ENCODE results near the gene TACR1. TPM values are rescaled to one million over a fixed set of nuclear protein-coding genes. Genes with fewer than 3 reads are reported as not detected.

TACR1 gene
- total and polyA plus RNA-seq, 2 donors from 2014 or later: 0.49 to 5.1 TPM

- Histone ChIP-seq H3K4me1 (ENCODE audit: control insufficient read depth in 2 of 3, insufficient read depth in 2 of 3, low read depth in 1 of 3, low read length in 3 of 3) (peaks cover 0 to 7% (median 0%) of the 10 kb centered on the region in 3 donors), H3K9me3 (ENCODE audit: control insufficient read depth in 2 of 3, insufficient read depth in 1 of 3, low read length in 3 of 3) (no peaks in the 10 kb centered on the region), H3K36me3 (ENCODE audit: control insufficient read depth in 2 of 3, insufficient read depth in 3 of 3, low read length in 3 of 3) (no peaks in the 10 kb centered on the region), H3K9ac (ENCODE audit: low read length in 3 of 3) (no peak overlapping the region), H3K27ac (ENCODE audit: low read depth in 2 of 2, low read length in 2 of 2) (no peak overlapping the region), H3K4me3 (ENCODE audit: low read length in 3 of 3) (no peak overlapping the region), H3K27me3 (ENCODE audit: control insufficient read depth, insufficient read depth, low read length) (no peaks in the 10 kb centered on the region)
- FAIRE-seq (no peak), DNase-seq (no peak)
- TF ChIP-seq CTCF (IDR thresholded peaks at IDR 0.05; ENCODE audit: borderline replicate concordance, extremely low read depth, insufficient read depth): no peak
- intact Hi-C loops (cut with DNase I): no loop called here
These were observed 60.1 kb downstream of the TACR1 start for GRCh38 chr2:75139171-75139570.

DNA sequence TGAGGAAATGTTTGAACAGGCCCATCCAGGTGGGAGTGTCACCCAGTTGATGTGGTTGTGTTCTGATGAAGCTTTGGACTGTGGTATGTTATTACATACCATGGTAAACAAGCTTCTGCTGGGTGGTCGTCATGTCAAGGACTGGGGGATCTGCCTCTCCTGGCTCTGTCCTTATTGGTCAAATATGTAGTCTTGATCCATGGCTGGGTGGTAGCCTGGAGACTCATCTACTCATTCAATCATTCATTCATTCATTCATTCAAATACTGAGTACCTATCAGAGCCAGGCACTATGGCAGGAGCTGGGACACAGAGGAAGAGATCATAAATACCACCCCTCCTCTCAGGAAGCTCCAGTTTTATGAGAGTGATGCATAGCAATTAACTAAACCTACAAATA lies 60.8 kb downstream of the TACR1 start:
- H3K9ac ChIP-seq (ENCODE audit: low read length in 3 of 3): no peak overlapping the region
- peaks cover 0 to 7% (median 3%) of the 10 kb centered on the region in 3 donors for H3K4me1 ChIP-seq (ENCODE audit: control insufficient read depth in 2 of 3, insufficient read depth in 2 of 3, low read depth in 1 of 3, low read length in 3 of 3)
- intact Hi-C loops (cut with DNase I): no loop called here
- no peaks in the 10 kb centered on the region for H3K9me3 ChIP-seq (ENCODE audit: control insufficient read depth in 2 of 3, insufficient read depth in 1 of 3, low read length in 3 of 3)
- DNase-seq (no peak), FAIRE-seq (no peak)
- H3K27ac ChIP-seq (ENCODE audit: low read depth in 2 of 2, low read length in 2 of 2): no peak overlapping the region
- no peak for TF ChIP-seq CTCF (IDR thresholded peaks at IDR 0.05; ENCODE audit: borderline replicate concordance, extremely low read depth, insufficient read depth)
- H3K36me3 ChIP-seq (ENCODE audit: control insufficient read depth in 2 of 3, insufficient read depth in 3 of 3, low read length in 3 of 3): no peaks in the 10 kb centered on the region
- no peak overlapping the region for H3K4me3 ChIP-seq (ENCODE audit: low read length in 3 of 3)
- no peaks in the 10 kb centered on the region for H3K27me3 ChIP-seq (ENCODE audit: control insufficient read depth, insufficient read depth, low read length)

DNA sequence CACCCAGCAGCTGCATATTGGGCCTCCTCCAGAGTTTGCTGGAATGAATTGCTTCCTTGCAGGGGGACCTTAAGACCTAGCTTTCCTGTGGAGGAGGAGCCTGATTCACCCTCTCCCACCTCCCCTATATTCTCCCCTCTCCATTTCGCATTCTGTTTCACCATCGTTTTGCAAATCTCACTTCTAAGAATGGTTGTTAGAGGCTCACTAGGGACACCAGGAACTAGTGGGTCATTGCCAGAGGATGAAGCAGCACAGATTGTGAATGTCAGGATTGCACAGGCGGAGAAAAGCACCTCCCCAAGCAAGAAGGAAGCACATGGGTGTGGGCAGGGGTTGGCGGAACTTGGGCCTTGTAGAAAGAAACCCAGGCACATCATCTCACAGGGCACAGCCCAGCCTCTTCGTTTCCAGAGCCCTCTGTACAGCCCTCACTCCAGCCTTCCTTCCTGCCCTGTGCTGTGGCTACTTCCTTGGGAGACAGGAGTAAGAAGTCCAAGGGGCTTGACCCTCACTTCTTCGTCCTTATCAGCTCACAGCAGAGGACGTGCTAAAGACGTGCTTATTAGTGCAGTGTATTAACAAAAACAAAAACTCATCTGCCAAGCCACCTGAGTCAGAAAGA lies 63.4 kb downstream of the TACR1 start:
- no peak for TF ChIP-seq CTCF (IDR thresholded peaks at IDR 0.05; ENCODE audit: borderline replicate concordance, extremely low read depth, insufficient read depth)
- no peak overlapping the region for H3K27ac ChIP-seq (ENCODE audit: low read depth in 2 of 2, low read length in 2 of 2)
- H3K4me3 ChIP-seq (ENCODE audit: low read length in 3 of 3): no peak overlapping the region
- peaks cover 0 to 7% (median 3%) of the 10 kb centered on the region in 3 donors for H3K4me1 ChIP-seq (ENCODE audit: control insufficient read depth in 2 of 3, insufficient read depth in 2 of 3, low read depth in 1 of 3, low read length in 3 of 3)
- intact Hi-C loops (cut with DNase I): no loop called here
- no peaks in the 10 kb centered on the region for H3K27me3 ChIP-seq (ENCODE audit: control insufficient read depth, insufficient read depth, low read length)
- H3K9ac ChIP-seq (ENCODE audit: low read length in 3 of 3): no peak overlapping the region
- FAIRE-seq: no peak
- peak in 1 of 5 donors; percentile 31 for DNase-seq
- no peaks in the 10 kb centered on the region for H3K9me3 ChIP-seq (ENCODE audit: control insufficient read depth in 2 of 3, insufficient read depth in 1 of 3, low read length in 3 of 3)
- no peaks in the 10 kb centered on the region for H3K36me3 ChIP-seq (ENCODE audit: control insufficient read depth in 2 of 3, insufficient read depth in 3 of 3, low read length in 3 of 3)

- no peaks in the 10 kb centered on the region for H3K9me3 ChIP-seq (ENCODE audit: control insufficient read depth in 2 of 3, insufficient read depth in 1 of 3, low read length in 3 of 3)
- TF ChIP-seq CTCF (IDR thresholded peaks at IDR 0.05; ENCODE audit: borderline replicate concordance, extremely low read depth, insufficient read depth): no peak
- intact Hi-C loops (cut with DNase I): no loop called here
- FAIRE-seq (no peak), DNase-seq (peak in 3 of 5 donors; percentile 39 to 73 (median 53))
- H3K27me3 ChIP-seq (ENCODE audit: control insufficient read depth, insufficient read depth, low read length): no peaks in the 10 kb centered on the region
- peaks cover 0 to 7% (median 3%) of the 10 kb centered on the region in 3 donors for H3K4me1 ChIP-seq (ENCODE audit: control insufficient read depth in 2 of 3, insufficient read depth in 2 of 3, low read depth in 1 of 3, low read length in 3 of 3)
- H3K27ac ChIP-seq (ENCODE audit: low read depth in 2 of 2, low read length in 2 of 2): no peak overlapping the region
- H3K36me3 ChIP-seq (ENCODE audit: control insufficient read depth in 2 of 3, insufficient read depth in 3 of 3, low read length in 3 of 3): no peaks in the 10 kb centered on the region
- H3K9ac ChIP-seq (ENCODE audit: low read length in 3 of 3): no peak overlapping the region
- no peak overlapping the region for H3K4me3 ChIP-seq (ENCODE audit: low read length in 3 of 3)
These were observed 64.5 kb downstream of the TACR1 start for GRCh38 chr2:75134860-75135259.

All from kidney (tissue), 14 donors.